Measurements from ENCODE around the gene MTHFD2.

The MTHFD2 gene

GRCh38 chr2:74201596-74201995, 3.2 kb downstream of the MTHFD2 start (continued):
- TF ChIP-seq ZBTB11 (tag by site-specific recombination; conservative IDR thresholded peaks at IDR 0.05; ENCODE audit: low read depth) (no peak), ZNF2 (tag by site-specific recombination; IDR thresholded peaks at IDR 0.05) (peak; percentile 95), WT1 (tag by site-specific recombination; IDR thresholded peaks at IDR 0.05) (peak; percentile 72), ZNF785 (tag by site-specific recombination; IDR thresholded peaks at IDR 0.05) (no peak), ZFP69B (tag by site-specific recombination; IDR thresholded peaks at IDR 0.05) (no peak), ZNF513 (tag by site-specific recombination; IDR thresholded peaks at IDR 0.05) (no peak), ZNF266 (tag by site-specific recombination; IDR thresholded peaks at IDR 0.05; ENCODE audit: low read depth) (no peak), ZNF280D (tag by site-specific recombination; IDR thresholded peaks at IDR 0.05) (no peak), ZBTB6 (tag by site-specific recombination; IDR thresholded peaks at IDR 0.05) (no peak), PRDM2 (tag by site-specific recombination; IDR thresholded peaks at IDR 0.05; ENCODE audit: borderline replicate concordance) (no peak), HOXD13 (CRISPR knock-in tag; IDR thresholded peaks at IDR 0.05; ENCODE audit: borderline replicate concordance) (no peak), ZNF514 (tag by site-specific recombination; IDR thresholded peaks at IDR 0.05) (no peak), ZNF184 (tag by site-specific recombination; IDR thresholded peaks at IDR 0.05) (no peak), ZNF175 (tag by site-specific recombination; IDR thresholded peaks at IDR 0.05) (no peak), ZNF571 (tag by site-specific recombination; IDR thresholded peaks at IDR 0.05) (no peak), ZNF391 (tag by site-specific recombination; IDR thresholded peaks at IDR 0.05; ENCODE audit: borderline replicate concordance, low read depth) (no peak), ZNF112 (tag by site-specific recombination; IDR thresholded peaks at IDR 0.05) (no peak), ZNF645 (tag by site-specific recombination; IDR thresholded peaks at IDR 0.05) (no peak), ZNF132 (tag by site-specific recombination; IDR thresholded peaks at IDR 0.05; ENCODE audit: borderline replicate concordance) (no peak), PBX3 (CRISPR knock-in tag; IDR thresholded peaks at IDR 0.05) (no peak), ZNF211 (tag by site-specific recombination; IDR thresholded peaks at IDR 0.05; ENCODE audit: low read depth) (no peak), ZNF350 (tag by site-specific recombination; IDR thresholded peaks at IDR 0.05) (no peak), ZNF10 (tag by site-specific recombination; IDR thresholded peaks at IDR 0.05) (no peak)

All from HEK293 (cell line).